ENCODE measurements around the gene CD81.

GRCh38 chr11:2394818-2395105 lies 17.7 kb downstream of the CD81 start:
- TF ChIP-seq CTCF (IDR thresholded peaks at IDR 0.05) (no peak), POLR2A (IDR thresholded peaks at IDR 0.05) (no peak)

All from thyroid gland (tissue), 4 donors.